ENCODE results near the gene S100P.

Gene S100P

DNA sequence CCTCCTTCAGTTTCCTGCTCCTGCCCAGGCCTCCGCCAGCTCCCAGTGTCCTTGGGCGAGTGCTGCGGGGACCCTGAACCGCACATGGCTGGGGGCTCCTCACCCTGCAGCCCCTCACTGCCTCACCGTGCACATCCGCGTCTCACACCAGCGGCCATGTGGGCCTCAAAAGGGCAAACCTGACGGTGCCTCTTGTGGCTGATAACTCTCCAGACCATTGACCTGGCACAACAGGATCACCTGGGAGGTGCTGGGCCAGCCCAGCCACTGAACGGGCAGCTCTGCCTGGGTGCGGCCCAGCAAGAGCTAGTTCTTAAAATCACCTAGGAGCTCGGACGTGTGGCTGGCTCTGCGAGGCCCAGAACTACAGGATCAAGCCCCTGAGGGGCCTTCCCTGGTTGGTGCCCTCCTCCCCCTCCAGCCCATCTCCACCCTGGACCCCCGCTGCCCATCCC lies 4.1 kb upstream of the S100P start:
- FAIRE-seq, result no peak
- no peak for DNase-seq (ENCODE audit: insufficient read length)
- TF ChIP-seq POLR2AphosphoS5 (IDR thresholded peaks at IDR 0.05; ENCODE audit: low read depth, low read length) (no peak), POLR2A (IDR thresholded peaks at IDR 0.05; ENCODE audit: low read depth, low read length) (no peak), TAF1 (IDR thresholded peaks at IDR 0.05; ENCODE audit: borderline replicate concordance, low read depth, low read length) (no peak)

DNA sequence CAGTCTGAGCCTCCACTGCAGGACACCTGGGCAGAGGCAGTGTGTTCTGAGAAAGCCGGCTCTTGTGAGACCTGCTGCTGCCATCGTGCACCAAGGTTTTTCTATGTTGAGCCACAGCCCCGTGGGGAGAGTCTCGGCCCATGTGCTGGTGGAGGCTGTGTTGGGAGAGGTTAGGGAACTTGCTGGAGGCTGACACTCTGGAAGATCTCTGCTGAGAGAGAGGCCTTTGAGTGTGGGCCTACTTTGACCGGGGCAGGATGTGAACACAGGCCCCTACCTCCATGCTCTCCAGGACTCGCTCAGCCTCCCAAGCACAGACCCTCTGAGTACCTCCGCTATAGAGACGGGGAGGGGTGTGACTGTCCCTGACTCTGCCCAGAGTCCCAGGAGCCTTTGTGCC lies 1.3 kb upstream of the S100P start:
- FAIRE-seq, result no peak
- no peak for DNase-seq (ENCODE audit: insufficient read length)
- no peak for TF ChIP-seq POLR2A (IDR thresholded peaks at IDR 0.05; ENCODE audit: low read depth, low read length)
- no peak for TF ChIP-seq POLR2AphosphoS5 (IDR thresholded peaks at IDR 0.05; ENCODE audit: low read depth, low read length)
- no peak for TF ChIP-seq TAF1 (IDR thresholded peaks at IDR 0.05; ENCODE audit: borderline replicate concordance, low read depth, low read length)

DNA sequence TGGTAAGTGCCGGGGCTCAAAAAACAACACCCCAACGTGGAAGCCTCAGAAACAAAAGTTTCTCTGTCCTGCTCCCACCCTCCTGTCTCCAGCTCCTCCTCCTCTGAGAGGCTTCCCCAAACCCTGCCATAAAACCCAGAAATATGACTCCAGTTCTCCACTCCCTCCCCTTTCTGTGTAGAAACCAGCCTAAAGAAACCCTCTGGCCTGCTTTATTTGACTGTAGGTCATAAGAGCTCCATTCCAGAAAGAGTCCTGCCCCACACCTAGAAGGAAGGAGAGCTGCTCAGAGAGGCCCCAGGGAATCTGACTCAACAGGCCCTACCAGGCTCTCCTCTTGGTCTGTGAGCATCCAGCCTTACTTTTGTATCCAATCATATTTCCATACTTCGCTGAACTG lies 872 bp upstream of the S100P start:
- DNase-seq (ENCODE audit: insufficient read length) (no peak), FAIRE-seq (no peak)
- TF ChIP-seq POLR2AphosphoS5 (IDR thresholded peaks at IDR 0.05; ENCODE audit: low read depth, low read length) (no peak), POLR2A (IDR thresholded peaks at IDR 0.05; ENCODE audit: low read depth, low read length) (no peak), TAF1 (IDR thresholded peaks at IDR 0.05; ENCODE audit: borderline replicate concordance, low read depth, low read length) (no peak)

DNA sequence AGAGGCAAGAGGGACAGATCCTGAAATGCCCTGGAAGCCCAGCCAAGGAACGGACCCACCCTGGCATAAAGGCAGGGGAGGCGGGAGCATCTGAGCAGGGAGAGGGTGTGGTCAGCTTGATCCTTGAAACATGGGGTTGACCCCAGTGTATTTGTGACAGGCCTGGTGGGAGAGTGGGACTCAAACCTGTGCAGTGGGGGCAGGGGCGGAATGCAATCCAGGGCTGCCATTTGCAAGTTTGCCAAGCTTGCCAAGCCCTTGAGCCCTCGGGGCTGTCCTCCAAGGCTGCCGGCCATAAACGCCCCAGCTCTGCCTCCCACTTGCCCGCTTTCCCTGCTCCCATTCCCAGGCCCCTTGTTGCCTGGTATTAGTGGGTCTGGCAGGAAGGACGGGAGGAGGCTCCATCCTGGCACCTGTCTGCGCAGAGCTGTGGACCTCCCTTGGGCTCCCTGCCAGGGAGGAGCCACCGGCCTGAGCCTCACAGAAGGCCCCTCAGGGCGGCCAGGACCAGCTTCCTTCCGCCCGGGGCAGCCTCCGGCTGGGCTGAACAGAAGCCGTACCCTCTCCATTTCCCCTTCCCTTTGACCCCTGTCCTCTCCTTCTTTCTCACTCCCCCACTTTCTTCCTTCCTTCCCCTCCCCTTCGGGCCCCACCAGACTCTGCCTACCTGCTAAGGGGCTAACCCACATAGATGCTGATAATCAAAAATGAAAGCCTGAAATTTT lies 661 bp downstream of the S100P start:
- FAIRE-seq (no peak), DNase-seq (ENCODE audit: insufficient read length) (no peak)
- no peak for TF ChIP-seq TAF1 (IDR thresholded peaks at IDR 0.05; ENCODE audit: borderline replicate concordance, low read depth, low read length)
- no peak for TF ChIP-seq POLR2A (IDR thresholded peaks at IDR 0.05; ENCODE audit: low read depth, low read length)

DNA sequence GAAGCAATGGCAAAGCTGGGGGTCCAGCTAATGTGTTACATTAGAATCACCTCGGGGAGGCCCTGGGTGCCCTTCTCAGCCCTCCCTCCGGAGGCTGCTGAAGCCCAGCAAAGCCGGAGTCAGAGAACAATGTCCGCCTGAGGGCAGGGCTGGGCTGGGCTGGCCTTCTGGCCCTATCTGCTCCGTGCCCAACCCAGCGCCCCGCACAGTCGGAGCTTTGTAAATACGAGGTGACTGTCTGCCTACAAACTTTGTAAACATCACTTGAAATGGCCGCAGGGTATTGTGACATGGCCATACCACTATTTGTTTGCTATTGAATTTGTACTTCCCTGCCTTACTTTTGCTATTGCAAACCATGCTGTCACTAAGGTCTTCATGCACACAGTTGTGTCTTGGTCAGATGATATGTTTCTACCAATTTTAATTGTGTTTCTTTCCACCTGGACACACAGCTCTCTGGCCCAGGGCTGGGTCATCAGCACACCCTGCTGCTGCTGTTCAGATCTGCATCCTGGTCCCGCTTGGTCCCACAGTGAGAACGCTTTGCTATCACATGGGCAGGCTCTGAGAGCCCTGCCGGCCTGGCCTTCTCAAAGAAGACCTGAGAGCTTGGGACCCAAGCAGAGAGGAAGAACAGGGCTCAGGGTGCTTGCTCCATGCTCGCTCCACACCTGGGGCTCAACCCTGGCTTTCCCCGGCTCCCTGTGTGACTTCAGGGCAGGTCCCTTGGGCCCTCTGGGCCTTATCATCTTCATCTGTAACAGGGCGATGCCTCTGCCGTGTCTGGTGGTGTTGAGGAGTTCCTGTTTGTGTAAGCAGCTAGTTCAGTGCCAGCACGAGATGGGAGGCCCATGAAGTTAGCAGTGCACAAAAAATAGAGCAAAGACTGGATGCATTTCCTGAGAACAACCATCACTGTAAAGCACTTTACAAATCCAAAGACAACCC lies 2.3 kb downstream of the S100P start:
- DNase-seq (ENCODE audit: insufficient read length), result no peak
- TF ChIP-seq TAF1 (IDR thresholded peaks at IDR 0.05; ENCODE audit: borderline replicate concordance, low read depth, low read length), result no peak
- no peak for TF ChIP-seq POLR2AphosphoS5 (IDR thresholded peaks at IDR 0.05; ENCODE audit: low read depth, low read length)
- TF ChIP-seq POLR2A (IDR thresholded peaks at IDR 0.05; ENCODE audit: low read depth, low read length), result no peak
- FAIRE-seq, result no peak

DNA sequence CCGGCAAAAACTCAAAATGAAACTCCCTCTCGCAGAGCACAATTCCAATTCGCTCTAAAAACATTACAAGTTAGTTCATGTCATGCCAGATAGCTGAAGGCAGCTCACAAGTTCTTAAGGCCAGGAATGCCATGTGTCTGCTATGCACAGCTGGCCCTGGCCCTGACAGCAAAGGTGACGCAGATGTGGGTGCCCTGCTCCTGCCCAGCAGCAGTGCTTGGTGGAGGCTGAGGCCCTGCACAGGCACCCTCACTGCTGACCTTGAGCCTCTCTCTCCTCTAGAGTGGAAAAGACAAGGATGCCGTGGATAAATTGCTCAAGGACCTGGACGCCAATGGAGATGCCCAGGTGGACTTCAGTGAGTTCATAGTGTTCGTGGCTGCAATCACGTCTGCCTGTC lies 2.9 kb downstream of the S100P start:
- FAIRE-seq (no peak), DNase-seq (ENCODE audit: insufficient read length) (no peak)
- TF ChIP-seq TAF1 (IDR thresholded peaks at IDR 0.05; ENCODE audit: borderline replicate concordance, low read depth, low read length), result no peak
- TF ChIP-seq POLR2A (IDR thresholded peaks at IDR 0.05; ENCODE audit: low read depth, low read length), result peak; percentile 63; the same call in 1 of the 2 replicates

DNA sequence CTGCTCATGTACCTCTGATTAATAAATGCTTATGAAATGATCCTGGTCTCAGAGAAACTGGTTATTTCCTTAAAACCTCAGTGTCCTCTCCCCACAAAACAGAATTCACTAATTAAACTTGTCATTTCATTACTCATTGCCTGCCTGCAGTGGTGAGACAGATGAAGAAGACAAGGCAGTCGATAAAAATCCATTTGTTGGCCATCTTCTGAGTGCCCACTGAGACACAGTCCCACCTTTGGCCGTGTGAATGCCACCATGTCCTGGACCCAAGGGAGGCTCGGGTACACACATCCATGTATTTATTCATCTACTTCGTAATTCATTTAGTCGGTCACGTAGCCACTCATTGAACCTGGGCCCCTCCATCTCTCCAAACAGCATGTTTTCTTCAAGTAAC lies 3.5 kb downstream of the S100P start:
- DNase-seq (ENCODE audit: insufficient read length) (no peak), FAIRE-seq (no peak)
- TF ChIP-seq POLR2A (IDR thresholded peaks at IDR 0.05; ENCODE audit: low read depth, low read length) (no peak), POLR2AphosphoS5 (IDR thresholded peaks at IDR 0.05; ENCODE audit: low read depth, low read length) (no peak), TAF1 (IDR thresholded peaks at IDR 0.05; ENCODE audit: borderline replicate concordance, low read depth, low read length) (no peak)

DNA sequence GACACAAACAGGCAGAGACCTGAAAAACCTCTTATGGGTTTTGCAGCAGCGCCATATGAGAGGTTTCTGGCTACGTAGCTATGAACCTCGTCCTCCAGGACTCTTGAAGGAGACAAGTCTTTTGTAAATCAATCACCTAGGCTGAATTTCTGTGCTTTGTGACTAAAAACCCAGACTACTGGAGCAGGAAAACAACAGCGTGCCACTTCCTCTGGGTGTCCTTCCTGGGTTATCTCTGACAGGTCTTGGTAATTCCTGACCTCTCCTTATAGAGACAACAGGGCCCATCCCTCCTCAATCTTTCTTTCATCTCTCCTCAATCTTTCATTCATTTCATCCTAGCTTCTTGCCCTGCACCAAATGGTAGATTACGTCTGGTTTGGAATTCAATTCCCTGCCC lies 5.7 kb downstream of the S100P start:
- DNase-seq (ENCODE audit: insufficient read length) (no peak), FAIRE-seq (no peak)
- TF ChIP-seq POLR2AphosphoS5 (IDR thresholded peaks at IDR 0.05; ENCODE audit: low read depth, low read length), result no peak
- TF ChIP-seq TAF1 (IDR thresholded peaks at IDR 0.05; ENCODE audit: borderline replicate concordance, low read depth, low read length), result no peak
- TF ChIP-seq POLR2A (IDR thresholded peaks at IDR 0.05; ENCODE audit: low read depth, low read length), result no peak

DNA sequence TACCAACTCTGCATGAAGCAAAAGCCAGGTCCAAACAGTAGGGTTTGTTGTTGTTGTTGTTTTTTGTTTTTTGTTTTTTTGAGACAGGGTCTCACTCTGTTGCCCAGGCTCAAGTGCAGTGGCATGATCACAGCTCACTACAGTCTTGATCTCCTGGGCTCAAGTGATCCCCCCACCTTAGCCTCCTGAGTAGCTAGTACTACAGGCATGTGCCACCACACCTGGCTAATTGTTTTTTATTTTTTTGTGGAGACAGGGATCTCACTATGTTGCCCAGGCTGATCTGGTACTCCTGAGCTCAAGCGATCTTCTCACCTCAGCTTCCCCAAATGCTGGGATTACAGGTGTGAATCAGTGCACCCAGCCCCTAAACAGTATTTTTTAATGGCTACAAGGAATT lies 6.2 kb downstream of the S100P start:
- FAIRE-seq (no peak), DNase-seq (ENCODE audit: insufficient read length) (no peak)
- TF ChIP-seq TAF1 (IDR thresholded peaks at IDR 0.05; ENCODE audit: borderline replicate concordance, low read depth, low read length), result no peak
- TF ChIP-seq POLR2A (IDR thresholded peaks at IDR 0.05; ENCODE audit: low read depth, low read length), result no peak
- TF ChIP-seq POLR2AphosphoS5 (IDR thresholded peaks at IDR 0.05; ENCODE audit: low read depth, low read length), result no peak

DNA sequence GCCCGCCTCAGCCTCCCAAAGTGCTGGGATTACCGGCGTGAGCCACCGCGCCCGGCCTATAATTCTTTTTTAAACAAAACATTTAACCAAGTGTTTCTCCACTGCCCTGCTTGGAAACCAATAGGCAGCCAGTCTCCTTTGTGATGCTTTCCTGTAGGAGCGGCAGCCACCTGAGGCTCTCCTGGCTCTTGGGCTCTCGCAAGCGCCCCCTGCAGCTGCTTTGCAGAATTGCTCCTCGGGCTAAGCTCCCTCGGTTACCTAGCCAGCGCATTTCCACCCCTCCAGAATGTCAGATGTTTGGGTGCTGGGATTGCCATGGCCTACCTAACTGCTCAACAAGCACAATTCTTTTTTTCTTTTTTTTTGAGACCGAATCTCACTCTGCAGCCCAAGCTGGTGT lies 7.7 kb downstream of the S100P start:
- no peak for TF ChIP-seq POLR2AphosphoS5 (IDR thresholded peaks at IDR 0.05; ENCODE audit: low read depth, low read length)
- DNase-seq (ENCODE audit: insufficient read length) (no peak), FAIRE-seq (no peak)

DNA sequence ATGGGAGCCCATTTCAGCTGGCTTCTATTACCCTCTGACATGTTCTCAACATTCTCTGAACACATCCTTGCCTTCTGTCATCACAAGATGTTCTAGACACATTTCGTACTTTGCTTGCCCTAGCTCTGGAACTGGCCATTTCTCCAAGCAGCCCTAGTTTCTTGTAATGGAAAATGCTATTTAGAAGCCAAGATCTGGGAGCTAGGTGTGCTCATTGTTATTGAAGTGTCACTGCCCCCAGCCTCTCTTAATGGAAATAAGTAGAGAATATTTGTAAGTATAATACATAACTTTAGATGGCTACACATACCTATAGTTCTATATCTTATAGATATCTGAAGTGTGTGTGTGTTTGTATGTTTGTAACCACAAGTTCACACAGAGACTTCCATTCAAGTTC lies 9.1 kb downstream of the S100P start:
- DNase-seq (ENCODE audit: insufficient read length), result no peak
- FAIRE-seq, result no peak
- TF ChIP-seq TAF1 (IDR thresholded peaks at IDR 0.05; ENCODE audit: borderline replicate concordance, low read depth, low read length) (no peak), POLR2A (IDR thresholded peaks at IDR 0.05; ENCODE audit: low read depth, low read length) (no peak), POLR2AphosphoS5 (IDR thresholded peaks at IDR 0.05; ENCODE audit: low read depth, low read length) (no peak)

DNA sequence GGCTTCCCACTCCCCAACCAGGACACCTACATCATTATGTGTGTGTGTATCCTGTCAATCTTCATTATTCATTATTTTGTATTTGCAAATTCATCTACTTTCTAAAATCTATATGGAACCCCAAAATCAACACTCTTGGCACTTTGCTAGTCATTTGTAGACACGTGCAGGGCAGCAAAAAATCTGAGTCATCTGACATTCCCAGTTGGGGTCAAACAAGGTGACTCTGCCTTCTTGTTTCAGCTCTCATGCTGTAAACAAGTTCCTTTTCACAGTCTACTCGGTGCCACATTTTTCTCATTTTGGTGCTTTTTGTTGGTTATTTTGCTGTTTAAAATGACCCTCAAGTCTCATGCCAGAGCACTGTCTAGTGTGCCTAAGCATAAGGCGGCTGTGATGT lies 10.1 kb downstream of the S100P start:
- TF ChIP-seq POLR2A (IDR thresholded peaks at IDR 0.05; ENCODE audit: low read depth, low read length) (no peak), TAF1 (IDR thresholded peaks at IDR 0.05; ENCODE audit: borderline replicate concordance, low read depth, low read length) (no peak), POLR2AphosphoS5 (IDR thresholded peaks at IDR 0.05; ENCODE audit: low read depth, low read length) (no peak)
- DNase-seq (ENCODE audit: insufficient read length), result no peak
- no peak for FAIRE-seq

Data from GM12892 (cell line).